HG03095 (cell line): ENCODE results near the gene OTUD5.

ENCODE experiments used
- ATAC-seq: cut with Tn5 transposase; IDR thresholded peaks from one replicate; pipeline ENCODE4 v1.9.1; 2021; ENCODE audit warnings: moderate library complexity; ENCODE audit not compliant: unreplicated experiment

The OTUD5 gene

DNA sequence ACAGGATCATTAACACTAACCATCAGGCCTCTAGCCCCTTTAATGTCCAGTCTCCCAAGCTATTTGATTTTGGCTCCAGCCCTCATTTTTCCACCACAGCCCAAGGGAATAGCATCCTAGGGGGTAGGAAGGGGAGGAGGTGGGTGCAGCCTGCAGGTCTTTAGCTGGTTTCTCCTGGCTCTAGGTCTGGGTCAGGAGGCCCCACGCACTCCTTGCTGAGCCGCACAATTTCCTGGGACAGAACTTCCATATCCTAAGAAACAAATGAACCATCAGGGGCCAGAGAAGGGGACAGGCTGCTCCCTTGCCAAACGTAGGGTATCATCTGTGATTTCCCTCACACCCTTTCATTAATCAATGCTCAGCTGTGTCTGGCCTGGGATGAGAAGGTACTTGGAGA lies 16.6 kb upstream of the OTUD5 start:
- no peak for ATAC-seq

DNA sequence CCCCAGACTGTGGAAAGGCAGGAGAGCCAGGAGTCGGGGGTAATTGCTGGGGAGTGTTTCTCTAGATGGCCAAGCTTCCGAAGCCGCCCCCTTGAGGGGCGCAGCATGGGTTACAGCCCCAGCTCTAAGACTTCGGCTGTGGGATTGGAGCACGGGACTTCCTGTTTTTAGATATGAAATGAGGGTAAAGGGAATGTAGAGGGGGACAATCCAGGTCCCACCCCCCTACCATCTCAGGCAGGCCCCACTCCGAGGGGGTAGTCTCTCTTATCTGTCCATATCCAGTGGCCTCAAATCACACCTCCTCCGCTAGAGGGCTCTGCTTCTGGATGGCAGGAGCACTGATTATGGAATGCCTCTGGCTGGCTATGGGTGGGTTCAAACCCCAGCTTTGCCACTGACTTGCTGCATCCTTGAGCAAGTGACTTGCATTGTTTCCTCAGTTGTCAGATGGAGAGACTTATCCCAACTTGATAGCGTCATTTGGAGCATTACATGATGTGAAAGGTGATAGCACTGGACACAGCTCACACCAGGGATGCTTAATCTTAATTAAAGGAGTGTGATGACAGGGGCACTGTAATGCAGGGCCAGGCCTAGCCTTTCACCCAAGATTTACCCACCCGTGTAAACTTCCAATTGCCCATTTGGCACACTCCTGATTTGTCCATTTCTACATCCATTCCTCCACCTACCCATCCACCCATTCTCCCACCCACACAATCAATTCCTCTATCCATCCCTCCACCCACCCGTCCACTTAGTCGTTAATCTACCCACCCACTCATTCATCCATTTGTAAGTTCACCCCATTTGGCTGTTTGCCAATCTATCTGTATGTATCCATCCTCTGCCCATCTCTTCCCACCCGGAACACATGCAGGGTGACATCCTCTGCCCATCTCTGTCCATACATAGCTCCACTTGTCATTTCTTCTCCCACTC lies 15.1 kb upstream of the OTUD5 start:
- ATAC-seq, result no peak

DNA sequence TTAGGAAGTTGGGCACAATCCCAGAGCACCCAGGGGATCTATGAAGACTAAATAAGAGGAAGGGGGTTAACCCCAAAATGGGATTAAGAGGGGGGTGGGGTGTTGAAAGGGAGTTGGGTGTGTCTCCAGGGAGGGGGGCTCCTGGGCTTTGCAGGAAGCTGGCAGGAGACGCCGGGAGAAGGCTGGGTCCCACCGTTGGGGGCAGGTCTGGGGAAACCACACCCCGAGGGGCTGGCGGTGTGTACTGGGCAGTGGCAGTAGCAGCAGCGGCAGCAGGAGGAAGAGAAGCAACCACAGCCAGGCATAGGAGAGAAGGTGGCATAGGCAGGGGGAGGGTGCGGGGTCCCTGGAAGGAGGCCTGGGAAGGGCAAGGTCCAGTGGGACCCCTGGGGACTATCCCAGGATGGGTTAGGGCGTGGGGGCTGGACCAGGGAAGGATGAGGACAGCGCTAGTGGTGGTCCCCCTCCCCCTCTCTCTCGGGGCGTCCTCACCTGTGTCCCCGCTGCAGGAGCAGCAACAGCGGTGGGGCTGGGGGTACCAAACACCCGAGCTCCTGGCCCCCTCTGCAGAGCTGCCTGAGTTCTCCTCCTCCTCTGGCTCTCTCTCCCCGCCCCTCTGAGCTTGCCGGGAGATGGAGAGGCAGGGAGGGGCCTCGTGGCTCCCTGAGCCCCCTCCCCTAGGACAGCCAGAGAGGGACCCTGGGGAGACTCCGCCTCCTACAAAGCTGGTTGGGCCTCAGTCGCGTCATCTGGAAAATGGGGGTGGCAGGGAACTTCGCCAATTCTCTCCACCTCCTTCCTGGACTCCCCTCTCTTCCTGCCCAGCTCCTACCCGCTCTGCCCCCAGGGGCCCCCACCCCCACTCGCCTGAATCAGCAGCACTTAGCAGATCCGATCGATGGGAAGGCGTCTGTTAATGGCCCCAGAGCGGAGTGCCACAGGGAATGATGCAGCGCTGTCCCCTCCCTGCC lies 14.1 kb upstream of the OTUD5 start, which contains the start of gene KCND1:
Gene KCND1 (minus strand): TSS at position 596 of the 971 bp plus-strand sequence. CDS start 1,573 bp downstream, outside the sequence.
- no peak for ATAC-seq

DNA sequence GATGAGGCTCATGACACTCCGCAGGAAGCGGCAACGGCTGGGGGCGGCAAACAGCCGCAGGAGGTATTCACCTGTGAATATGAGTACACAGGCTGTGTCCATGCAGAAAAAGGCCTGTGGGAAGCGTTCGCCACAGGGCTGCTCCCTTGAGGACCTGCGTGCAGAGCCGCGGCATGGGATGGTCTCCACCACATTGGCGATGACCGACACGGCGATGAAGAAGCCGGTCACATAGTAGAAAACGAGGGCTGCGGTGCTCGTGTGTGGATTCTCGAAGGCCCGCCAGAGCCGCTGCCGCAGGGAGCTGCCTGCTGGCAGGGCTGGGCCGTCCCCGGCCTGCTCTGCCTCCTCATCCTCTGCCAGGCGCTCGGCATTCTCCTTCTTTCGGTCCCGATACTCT lies 12.1 kb upstream of the OTUD5 start:
- ATAC-seq, result no peak

DNA sequence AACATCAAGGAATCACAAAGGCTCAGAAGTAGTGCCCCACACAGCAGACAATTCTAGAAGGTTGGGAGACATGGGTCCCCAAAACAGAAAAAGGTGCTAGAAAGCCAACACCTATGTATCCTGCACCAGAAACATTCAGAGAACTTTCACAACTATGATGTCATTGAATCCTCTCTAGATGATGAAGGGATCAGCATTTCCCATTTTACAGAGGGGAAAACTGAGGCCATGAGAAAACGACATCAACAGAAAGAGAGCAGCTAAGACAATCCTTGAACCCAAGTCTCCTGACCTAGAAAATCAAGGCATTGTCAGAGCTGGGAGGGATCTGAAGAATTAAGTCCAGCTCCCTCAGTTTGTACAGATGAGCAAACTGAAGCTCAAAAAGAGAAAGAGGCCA lies 11.0 kb upstream of the OTUD5 start:
- ATAC-seq, result no peak

DNA sequence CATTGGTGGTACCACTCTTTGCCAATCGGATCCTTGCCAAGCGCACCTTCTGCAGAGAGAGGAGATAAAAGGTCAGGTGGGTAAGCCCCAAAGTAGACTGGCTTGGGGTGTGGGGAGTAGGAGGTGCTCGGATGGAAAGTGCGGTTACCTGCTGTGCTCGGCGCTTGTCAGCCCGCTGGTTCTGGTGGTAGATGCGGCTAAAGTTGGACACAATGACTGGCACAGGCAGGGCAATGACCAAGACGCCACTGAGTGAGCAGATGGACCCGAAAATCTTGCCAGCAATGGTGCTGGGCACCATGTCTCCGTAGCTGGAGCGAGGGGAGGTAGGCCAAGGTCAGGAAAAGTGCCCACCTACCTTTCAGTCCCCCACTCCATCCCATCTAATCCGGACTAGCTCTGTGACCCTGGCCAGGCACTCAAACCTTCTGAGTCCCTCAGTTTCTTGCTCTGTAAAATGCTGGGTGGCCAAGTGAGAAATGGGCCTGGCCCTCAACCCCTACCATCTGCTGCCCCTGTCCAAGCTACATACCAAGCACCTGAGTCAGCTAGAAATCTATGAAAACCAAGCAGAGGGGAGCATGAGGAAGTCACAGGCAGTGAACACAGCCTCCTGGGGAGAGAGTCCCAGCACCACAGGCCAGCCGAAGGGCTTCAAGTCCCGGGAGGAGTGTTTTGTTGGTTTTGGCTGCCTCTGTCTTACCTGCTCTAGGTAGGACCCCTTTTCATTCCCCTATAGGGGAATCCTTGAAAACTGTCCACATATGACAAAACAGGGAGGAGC lies 9.6 kb upstream of the OTUD5 start:
- ATAC-seq, result no peak

DNA sequence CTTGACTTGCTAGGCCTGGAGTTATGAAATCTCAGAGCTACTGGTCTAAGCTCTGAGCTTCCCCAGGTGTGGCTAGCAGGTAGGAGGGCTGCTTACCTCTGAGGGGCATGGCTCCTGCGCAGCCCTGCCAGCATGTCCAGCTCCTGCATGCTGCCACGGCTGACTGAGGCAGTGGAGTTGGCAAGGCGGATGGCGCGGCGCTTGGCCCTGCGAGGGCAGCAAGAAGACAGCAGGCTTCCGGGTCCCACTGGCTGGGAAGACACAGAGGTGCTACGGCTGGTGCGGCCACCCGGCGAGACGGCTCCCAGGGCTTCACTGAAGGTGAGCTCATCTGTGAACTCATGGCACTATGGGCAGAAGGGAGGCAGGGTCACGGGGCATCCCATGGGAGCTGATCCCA lies 8.6 kb upstream of the OTUD5 start:
- ATAC-seq, result no peak

DNA sequence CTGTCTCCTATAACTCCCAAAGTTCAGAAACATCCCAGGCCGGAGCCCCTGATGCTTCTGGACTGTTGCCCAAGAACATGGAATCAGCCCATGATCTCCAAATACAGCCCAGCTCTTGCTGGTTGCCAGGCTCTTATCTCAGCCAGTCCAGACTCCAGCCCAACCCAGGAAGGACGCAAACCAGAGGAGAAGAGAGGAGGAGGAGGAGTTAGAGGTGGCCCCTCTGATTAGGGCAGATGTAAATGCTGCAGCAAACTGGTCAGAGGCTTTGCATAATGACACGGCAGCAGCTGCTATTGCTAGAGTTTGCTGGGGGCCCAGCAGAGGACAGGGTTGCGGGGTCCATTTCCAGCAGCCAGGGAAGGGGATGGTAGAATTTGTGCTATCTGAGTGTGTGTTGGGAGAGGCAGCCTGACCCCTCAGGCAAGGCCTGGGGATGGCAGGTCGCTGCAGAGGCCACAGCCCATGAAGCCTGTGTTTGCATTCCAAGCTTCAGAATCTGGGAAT lies 4.2 kb upstream of the OTUD5 start:
- no peak for ATAC-seq

DNA sequence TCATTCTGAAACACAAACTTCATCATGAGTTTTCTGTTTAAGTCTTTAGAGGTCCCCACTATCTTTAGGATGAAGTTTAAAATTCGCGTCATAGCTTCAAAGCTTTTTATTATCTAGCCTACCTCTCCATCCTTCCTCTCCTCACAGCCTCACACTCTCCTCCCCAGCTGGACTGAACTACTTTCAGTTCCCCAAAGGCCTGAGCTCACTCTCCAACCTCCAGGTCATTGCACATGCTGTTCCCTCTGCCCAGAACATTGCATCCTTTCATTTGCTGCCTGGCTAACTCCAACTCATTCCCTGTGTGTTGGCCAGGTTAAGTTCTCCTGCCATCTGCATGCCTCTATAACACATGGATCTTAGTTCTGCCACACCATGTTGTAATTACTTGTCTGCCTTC lies 2.9 kb upstream of the OTUD5 start:
- no peak for ATAC-seq

DNA sequence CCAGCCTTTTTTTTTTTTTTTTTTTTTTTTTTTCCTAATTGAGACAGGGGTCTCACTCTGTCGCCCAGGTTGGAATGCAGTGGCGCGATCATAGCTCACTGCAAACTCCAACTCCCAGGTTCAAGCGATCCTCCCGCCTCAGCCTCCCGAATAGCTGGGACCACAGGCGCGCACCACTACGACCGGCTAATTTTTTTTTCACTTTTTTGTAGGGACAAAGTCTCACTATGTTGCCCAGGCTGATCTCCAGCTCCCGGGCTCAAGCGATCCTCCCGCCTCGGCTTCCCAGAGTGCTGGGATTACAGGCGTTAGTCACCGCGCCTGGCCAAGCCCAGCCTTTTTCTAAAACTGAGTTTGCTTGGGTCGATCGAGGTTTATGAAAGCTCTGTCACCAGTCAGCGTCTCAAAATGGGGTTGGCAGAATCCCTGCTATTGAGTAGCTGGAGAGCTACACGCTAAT lies 1.3 kb upstream of the OTUD5 start:
- no peak for ATAC-seq

DNA sequence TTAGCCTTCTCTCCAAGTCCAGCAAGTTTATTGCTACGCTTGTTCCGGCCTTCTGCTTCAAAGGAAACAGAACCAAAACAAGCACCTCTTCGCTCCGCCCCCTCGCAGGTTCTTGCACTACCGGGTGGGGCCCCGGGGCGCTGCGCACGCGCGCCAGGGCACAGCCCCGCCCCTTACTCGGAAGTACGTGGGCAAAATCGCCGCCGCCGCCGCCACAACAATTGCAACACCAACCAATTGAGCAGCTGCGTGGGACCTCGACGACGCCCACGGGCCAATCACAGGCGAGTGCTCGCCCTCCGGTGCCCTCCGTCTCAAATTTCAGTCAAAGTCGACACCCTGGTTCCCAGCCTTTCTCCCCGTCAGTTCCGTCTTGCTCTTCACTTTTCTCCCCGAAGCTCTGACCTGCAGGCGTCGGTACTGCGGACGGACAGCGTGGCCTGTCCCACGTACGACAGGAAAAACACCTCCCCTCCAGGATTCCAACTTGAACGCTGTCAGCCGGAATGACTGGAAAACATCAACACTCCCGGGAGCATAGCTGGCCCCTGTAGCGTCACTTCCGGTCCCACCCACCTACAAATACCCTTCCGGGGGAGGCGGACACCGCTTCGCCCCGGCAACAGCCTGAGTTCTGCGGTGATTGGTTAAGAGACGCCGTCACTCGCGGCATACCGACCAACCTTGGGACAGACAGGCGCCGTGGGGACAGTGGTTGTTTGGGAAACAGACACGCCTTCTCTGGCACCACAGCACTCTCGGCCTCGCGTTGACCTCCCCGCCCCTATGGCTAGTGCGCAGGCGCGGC lies 624 bp upstream of the OTUD5 start:
- peak; percentile 80 for ATAC-seq

DNA sequence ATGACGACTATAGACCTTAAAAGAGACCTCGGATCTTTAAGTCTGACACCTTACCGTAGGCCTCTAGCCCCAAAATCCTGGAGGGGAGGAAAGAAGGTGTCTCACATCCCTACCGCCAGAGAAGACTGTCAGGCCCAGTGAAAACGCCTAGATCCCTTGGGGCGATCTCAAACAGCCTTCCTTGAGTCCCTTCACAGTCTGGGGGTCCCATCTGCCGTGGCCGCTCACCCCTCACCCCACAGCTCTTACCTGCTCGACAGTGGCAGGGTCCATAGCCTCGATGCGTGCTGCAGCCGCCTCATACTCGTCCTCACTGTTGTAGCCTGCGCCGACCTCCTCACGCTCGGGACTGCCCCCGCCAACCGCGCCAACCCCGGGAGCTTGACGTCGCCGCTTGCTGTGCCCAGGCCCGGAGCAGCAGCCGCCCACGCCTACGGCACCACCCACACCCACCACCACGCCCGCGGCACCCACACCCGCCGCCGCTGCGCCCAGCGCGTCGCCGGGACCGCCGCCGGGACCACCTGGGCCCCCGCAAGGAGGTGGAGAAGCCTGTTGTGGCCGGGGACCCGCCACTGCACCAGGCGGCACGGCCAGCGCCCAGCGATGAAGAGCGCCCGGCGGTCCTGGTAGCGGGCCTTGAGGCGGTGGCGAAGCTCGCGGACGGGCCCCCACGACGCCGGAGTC lies 536 bp downstream of the OTUD5 start:
- ATAC-seq, result no peak

DNA sequence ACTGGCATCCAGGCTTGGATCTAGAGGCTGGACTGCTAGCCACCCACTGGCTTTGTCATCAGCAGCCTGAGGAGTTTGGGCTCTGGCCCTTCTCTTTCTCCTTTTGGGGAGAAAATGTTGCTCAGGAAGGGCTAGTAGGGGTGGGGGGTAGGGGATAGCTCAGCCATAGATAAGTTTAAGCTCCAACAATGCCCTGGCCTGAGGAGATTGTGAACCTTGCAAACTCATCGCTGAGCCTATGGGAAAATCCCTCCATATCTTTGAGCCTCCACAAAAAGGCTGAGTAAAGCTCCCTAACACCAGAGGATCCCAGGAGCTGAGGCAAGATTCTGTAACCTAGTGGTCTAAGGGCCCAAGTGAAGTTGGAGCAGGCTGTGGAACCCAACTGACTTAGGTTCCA lies 8.8 kb downstream of the OTUD5 start:
- no peak for ATAC-seq

DNA sequence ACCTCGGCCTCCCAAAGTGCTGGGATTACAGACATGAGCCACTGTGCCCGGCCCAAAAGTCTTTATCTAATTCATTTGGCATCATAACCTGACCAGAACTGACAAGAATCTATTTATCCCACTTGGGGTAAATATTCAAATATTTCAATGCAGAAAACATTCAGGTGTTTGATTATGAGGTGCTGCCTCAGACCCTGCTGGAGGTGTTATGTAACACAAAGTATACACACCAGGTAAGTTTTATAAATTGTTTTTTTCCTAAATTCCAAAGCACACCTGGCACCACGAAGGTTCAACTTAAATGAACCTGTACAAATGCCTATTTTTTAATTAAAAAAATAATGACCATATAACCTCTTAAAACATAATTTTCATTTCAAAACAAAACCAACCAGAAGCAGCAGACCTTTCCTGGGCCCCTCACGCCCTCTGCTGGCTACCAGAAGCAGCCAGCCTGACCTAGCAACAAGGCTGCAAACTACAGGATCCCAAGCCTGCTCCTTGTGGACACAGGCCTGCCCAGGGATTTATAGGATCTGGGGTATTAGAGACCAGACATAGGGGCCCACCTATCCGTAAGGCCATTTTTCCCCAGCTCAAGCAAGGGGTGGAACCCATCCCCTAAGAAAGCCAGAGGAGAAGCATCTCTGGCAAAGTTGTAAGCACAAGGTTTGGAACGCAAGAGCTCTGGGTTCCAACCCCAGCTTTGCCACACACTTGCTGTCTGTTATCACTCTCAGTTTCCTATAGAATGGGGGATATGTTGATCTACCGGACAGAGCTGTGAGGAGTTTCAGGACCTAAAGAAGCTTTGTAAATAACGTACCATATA lies 11.7 kb downstream of the OTUD5 start:
- no peak for ATAC-seq

DNA sequence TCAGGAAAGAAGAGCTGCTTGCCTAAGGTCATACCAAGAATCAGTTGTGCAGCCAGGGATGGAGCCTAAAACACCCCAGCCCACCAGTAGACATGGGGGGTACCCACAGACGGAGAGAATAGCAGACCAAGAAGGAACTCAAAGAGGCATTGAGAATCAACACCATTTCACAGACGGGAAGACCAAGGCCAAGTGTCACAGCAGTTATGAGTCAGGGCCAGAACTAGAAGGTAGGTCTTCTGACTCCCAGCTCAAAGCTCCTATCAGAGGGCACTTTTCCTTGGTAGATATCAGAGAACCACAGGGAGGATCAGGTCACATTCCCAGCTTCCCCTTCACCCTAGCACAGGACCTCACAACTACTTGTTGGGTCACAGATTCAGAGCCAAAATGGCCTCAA lies 14.5 kb downstream of the OTUD5 start:
- no peak for ATAC-seq

DNA sequence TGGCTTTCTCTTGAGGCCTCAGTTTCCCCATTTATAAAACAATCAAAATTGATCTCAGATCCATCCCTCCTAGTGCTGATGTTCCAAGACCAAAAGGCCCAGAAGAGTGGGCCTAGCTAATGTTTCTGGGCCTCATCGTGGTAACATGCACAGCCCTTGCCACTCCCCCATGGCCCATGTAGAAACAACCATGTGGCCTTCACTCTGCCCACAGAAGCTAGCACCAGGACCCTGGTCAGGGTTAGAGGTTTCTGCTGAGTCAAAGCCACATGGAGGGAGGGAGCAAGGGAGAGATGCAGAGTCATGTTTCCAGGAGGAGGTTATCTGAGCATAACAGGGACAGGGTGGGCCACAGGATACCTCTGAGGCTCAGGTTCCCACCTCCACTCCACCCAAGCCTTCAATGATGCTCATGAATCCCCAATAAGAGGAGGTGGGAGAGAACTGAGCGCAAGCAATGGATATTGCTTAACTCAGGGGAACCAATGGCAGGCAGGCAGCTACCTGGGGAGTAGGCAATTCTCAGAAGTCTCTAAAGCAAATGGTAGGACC lies 16.9 kb downstream of the OTUD5 start:
- no peak for ATAC-seq

DNA sequence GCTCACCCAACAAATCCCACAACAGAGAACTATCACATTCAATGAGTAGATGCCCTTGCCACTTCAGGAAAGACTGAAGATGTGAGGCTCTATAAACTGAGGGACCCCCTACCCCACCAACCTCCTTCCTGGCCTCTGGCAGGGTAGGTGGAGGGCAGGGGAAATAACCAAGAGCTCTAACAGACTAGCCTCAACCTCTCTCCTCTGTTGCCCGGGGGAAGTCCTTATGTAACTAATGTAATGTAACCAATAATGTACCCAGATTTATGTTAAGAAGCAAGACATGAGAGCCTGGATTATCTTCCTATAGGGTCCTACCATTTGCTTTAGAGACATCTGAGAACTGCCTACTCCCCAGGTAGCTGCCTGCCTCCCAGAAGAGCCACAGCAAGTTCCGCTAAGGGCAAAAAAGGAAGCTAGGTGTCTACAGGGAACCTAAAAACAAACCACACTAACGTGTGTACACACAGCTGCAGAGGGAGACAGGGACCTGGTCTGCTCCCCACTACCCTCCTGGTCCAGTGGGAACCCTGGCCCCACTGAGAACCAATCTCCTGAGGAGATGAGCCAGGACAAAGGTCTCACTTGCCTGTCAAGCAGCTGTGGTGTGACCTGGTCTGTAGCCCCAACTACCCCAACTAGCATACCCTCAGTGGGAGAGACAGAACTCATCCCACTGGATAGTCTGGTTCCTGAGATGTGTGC lies 17.7 kb downstream of the OTUD5 start:
- ATAC-seq, result no peak
